ENCODE measurements around the gene CORO2A. TPM values are rescaled to one million over a fixed set of nuclear protein-coding genes. Genes with fewer than 3 reads are reported as not detected.

Gene CORO2A
- total RNA-seq, 2 donors from 2014 or later, result 0.66 to 1.3 TPM

DNA sequence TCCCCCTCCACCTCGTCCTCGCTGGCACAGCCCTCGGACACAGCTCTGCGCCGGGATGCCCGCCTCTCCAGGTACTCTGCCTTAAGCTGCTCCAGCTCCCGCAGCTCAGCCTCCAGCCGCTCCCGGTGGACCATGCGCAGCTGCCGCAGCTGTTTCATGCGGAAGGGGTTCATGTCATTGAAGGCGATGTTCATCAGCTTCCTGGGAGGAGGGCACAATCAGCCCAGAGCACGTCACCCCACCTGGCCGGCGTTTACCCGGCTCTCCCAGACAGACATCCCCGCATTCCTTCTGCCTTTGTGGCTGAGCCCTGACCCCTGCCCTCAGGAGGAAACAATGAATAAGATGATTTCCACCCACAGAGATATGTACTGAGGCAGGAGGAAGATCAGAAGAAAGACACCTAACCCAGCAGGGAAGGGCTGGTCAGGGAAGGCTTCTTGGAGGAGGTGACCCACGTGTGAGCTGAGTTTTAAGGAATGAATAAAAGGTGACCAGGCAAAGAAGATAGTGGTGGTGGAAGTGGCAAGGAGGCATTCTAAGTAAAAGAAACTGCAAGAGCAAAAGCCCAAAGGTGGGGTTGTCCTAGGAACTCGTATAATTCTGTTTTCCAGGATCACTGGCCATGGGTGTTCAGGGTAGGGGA is 7.1 kb upstream of the CORO2A start:
- intact Hi-C loops (cut with DNase I), result no loop called here
- WGBS, 2 donors, result 79 to 91% methylated on average over 6 to 20 of the region's 20 CpGs

DNA sequence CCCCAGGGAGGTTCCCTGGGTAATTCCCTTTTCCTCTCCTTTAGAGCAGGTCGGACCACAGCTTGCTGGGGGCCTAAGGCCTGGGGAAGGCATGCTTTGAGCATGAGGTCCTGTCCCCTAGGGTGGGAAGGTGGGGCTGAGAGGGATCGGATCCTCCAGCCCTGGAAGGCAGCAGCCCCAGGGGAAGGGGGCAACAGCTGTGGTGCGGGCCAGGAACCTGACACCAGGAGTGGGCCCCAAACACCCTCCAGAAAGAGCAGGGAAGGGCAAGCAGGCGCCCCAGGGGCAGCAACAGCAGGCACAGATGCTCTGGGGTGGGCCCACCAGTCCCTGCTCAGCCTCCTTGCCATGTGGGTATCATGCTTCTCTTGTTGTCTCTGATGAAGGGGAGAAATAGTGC is 3.2 kb upstream of the CORO2A start:
- Histone ChIP-seq H3K27ac (no peak overlapping the region), H3K27me3 (no peaks in the 10 kb centered on the region), H3K9me3 (no peaks in the 10 kb centered on the region), H3K36me3 (replicated peaks in 1 of 2; ENCODE audit: insufficient read depth in 1 of 2, low read depth in 2 of 2) (no peaks in the 10 kb centered on the region), H3K4me1 (peaks cover 13% of the 10 kb centered on the region), H3K4me3 (no peak overlapping the region)
- DNase-seq (no peak), ATAC-seq (no peak)
- no peak for TF ChIP-seq POLR2A (IDR thresholded peaks at IDR 0.05)
- TF ChIP-seq, protein P1, sequence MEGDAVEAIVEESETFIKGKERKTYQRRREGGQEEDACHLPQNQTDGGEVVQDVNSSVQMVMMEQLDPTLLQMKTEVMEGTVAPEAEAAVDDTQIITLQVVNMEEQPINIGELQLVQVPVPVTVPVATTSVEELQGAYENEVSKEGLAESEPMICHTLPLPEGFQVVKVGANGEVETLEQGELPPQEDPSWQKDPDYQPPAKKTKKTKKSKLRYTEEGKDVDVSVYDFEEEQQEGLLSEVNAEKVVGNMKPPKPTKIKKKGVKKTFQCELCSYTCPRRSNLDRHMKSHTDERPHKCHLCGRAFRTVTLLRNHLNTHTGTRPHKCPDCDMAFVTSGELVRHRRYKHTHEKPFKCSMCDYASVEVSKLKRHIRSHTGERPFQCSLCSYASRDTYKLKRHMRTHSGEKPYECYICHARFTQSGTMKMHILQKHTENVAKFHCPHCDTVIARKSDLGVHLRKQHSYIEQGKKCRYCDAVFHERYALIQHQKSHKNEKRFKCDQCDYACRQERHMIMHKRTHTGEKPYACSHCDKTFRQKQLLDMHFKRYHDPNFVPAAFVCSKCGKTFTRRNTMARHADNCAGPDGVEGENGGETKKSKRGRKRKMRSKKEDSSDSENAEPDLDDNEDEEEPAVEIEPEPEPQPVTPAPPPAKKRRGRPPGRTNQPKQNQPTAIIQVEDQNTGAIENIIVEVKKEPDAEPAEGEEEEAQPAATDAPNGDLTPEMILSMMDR (IDR thresholded peaks at IDR 0.05), result no peak
- intact Hi-C loops (cut with DNase I), result no loop called here
- 60 to 83% methylated on average over 1 to 4 of the region's 4 CpGs for WGBS, 2 donors

More for the DNA sequence above, 7.1 kb upstream of the CORO2A start:
- no peak for TF ChIP-seq POLR2A (IDR thresholded peaks at IDR 0.05)
- TF ChIP-seq, protein P1 (IDR thresholded peaks at IDR 0.05), result no peak
- H3K27ac ChIP-seq, result no peak overlapping the region
- no peaks in the 10 kb centered on the region for H3K9me3 ChIP-seq
- no peak for DNase-seq
- no peaks in the 10 kb centered on the region for H3K36me3 ChIP-seq (replicated peaks in 1 of 2; ENCODE audit: insufficient read depth in 1 of 2, low read depth in 2 of 2)
- ATAC-seq, result no peak
- no peaks in the 10 kb centered on the region for H3K27me3 ChIP-seq
- H3K4me1 ChIP-seq, result no peaks in the 10 kb centered on the region
- H3K4me3 ChIP-seq, result no peak overlapping the region

- no peak for ATAC-seq
- no peaks in the 10 kb centered on the region for H3K36me3 ChIP-seq (replicated peaks in 1 of 2; ENCODE audit: insufficient read depth in 1 of 2, low read depth in 2 of 2)
- 31 to 32% methylated on average over 8 of the region's 8 CpGs for WGBS, 2 donors
Measured at GRCh38 chr9:98193336-98193944, 1.0 kb upstream of the CORO2A start.

DNA sequence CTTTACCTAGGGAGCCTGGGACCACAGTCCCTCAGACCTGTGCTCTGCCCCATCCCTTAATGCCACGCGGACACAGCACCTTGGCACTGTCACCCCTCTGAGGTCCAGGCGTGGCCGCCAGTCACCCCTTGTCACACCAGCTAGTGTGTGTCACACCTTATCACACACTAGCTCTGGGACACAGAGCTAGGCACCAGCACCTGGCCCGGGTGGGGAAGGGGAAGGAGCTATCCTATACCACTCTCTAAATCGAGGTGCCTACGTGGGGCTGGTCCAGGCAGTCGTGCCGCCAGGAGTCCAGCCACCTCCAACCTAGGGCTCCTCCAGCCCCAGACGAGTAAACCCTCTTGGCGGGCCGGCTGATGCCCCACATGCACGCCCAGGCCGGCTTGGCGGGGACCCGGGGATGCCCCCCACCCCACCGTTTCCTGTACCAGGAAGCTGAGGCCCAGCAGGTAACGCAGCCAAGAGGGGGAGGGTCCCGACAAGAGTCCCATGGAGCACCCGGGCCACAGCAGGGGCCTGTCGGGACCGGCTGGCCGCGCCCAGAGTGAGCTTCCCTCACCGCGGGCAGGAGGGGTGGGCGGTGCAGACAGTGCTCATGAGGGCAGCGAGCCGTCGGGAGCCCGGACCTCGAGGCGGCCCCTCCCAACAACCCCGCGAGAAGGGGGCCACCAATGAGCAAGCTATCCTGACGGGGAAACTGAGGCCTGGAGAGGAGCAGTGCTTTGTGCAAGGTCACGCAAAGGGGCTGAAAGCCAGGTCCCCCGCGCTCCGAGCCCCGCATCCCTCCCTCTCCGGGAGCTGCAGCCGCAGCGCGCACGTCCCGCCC is 550 bp downstream of the CORO2A start:
- intact Hi-C loops (cut with DNase I), result no loop called here
- H3K27me3 ChIP-seq, result no peaks in the 10 kb centered on the region
- no peak overlapping the region for H3K27ac ChIP-seq
- H3K4me3 ChIP-seq, result peak overlapping the region in 1 of 2 donors; percentile 30
- H3K9me3 ChIP-seq, result no peaks in the 10 kb centered on the region
- H3K4me1 ChIP-seq, result peaks cover 13% of the 10 kb centered on the region
- ATAC-seq (no peak), DNase-seq (peak in 3 of 4 donors; percentile 13 to 25 (median 19))
- 25 to 77% methylated on average over 7 to 41 of the region's 47 CpGs for WGBS, 2 donors
- no peak for TF ChIP-seq POLR2A (IDR thresholded peaks at IDR 0.05)
- TF ChIP-seq, protein P1 (IDR thresholded peaks at IDR 0.05), result no peak
- no peaks in the 10 kb centered on the region for H3K36me3 ChIP-seq (replicated peaks in 1 of 2; ENCODE audit: insufficient read depth in 1 of 2, low read depth in 2 of 2)

More at GRCh38 chr9:98193336-98193944, 1.0 kb upstream of the CORO2A start:
- Histone ChIP-seq H3K27ac (peak overlapping the region; percentile 14 to 76 (median 58)), H3K4me3 (peak overlapping the region in 1 of 2 donors; percentile 67), H3K4me1 (peaks cover 13% of the 10 kb centered on the region), H3K27me3 (no peaks in the 10 kb centered on the region), H3K9me3 (no peaks in the 10 kb centered on the region)
- no peak for DNase-seq
- intact Hi-C loops (cut with DNase I), result no loop called here
- TF ChIP-seq, protein P1 (IDR thresholded peaks at IDR 0.05), result no peak
- TF ChIP-seq POLR2A (IDR thresholded peaks at IDR 0.05), result no peak

All from body of pancreas (tissue), 4 donors.